HG03354 (cell line): Measurements from ENCODE around the gene PLPP4.

Experiments used
- ATAC-seq: cut with Tn5 transposase; IDR thresholded peaks from one replicate; pipeline ENCODE4 v1.9.1; 2021; ENCODE audit warnings: mild to moderate bottlenecking; ENCODE audit not compliant: unreplicated experiment, poor library complexity, severe bottlenecking

PLPP4 gene

DNA sequence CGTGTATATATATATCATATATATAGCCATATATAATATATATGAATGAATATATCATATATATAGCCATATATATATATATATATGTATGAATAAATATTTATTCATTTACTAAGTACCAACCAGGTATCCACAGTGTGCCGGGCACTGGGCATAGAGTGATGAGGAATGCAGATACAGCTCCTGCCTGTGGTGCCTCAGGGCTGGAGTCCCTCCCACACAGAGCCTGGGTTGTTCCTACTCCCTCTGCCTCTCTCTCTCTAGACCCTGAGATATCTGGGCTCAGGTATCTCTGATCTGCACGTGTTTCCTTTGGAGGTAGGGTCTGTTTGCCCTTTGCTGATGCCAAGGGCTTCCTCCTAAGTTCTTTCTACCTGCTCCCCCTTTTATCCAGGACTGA is 1.4 kb upstream of the PLPP4 start:
- no peak for ATAC-seq

DNA sequence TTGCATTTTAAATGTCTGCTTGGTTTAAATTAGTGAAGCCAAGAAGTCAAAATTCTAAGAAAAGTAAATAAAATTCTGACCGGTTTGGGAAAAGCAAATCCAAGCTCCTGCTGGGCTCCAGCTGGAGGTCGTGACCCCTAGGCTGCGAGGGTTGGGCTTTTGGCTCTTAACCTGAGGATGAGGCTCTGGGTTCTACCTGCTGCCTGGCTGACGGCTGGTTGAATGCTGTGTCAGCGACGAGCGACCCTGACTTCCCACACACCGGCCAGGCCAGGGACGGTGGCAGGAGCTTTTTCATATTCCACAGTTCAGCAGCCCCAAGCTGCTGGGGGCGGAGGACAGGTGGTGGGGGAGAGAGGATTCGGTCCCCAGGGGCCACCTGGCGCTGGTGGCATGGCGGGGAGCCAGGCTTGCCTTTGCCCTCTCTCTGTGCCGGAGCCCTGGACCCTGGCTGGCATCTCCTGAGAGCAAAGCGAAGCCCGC is 843 bp upstream of the PLPP4 start:
- no peak for ATAC-seq

- ATAC-seq = no peak
Observed at GRCh38 chr10:120457431-120458172, 575 bp downstream of the PLPP4 start.

- ATAC-seq = no peak
Observed at GRCh38 chr10:120458432-120458831, 1.4 kb downstream of the PLPP4 start.

- ATAC-seq = no peak
Observed at GRCh38 chr10:120459185-120459584, 2.2 kb downstream of the PLPP4 start.

DNA sequence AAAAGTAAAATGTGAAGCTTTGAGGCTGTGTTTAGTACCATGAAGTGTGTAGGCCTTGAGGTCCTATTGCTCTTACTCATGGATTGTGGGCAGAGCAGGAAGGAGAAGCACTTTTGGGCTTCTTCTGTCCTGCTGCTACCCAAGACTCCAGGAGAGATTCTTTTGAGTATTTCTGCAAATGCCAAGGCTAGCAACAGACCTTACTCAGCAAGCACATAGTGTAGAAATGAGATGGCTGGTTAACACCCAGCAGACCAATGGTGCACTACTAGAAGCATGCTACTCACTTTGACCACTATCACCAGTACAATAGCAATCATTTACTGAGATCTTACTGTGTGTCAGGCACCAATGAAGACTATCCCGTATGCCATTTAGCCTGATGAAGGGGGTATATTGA is 3.2 kb downstream of the PLPP4 start:
- ATAC-seq = no peak

DNA sequence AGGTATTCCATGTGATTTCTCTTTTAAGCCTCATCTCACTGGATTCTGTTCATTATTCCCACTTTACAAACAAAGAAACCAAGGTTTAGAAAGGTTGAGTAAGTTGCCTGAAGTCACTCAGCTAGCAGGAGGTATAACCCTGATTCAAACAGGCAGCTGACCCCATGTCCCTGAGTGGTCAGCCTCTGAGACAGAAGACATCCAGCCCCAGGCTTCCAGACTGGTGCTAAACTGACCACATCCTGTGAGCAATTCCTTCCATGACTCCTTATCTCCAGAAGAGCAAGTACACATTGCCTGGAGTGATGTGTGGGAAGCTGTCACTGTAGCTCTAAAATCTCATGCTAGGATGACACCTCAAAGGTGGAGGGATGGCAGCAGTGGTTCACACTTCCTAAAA is 3.7 kb downstream of the PLPP4 start:
- no peak for ATAC-seq

GRCh38 chr10:120462018-120462682 is 5.1 kb downstream of the PLPP4 start:
- ATAC-seq = no peak

- no peak for ATAC-seq
Observed at GRCh38 chr10:120465138-120465537, 8.1 kb downstream of the PLPP4 start.

GRCh38 chr10:120466006-120466405 is 9.0 kb downstream of the PLPP4 start:
- ATAC-seq = no peak

GRCh38 chr10:120473593-120473992 is 16.6 kb downstream of the PLPP4 start:
- ATAC-seq = no peak

DNA sequence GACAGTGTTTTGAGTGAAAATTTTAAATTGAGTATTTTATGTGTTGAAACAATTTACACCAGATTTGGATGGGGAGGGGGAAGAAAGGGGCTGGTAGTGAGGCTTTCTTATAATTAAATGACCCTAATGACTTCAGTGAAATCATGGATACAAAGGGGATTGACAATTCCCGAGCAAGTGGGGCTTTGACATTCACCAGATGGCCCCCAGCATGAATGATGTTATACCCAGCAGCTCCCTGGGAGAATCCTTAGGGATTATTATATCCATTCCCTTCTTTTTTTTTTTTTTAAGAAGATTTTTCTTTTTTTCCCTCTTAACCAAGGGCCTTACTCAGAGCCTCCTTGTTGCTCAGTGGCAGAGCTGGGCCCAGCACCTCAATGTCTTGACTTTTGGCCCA is 17.9 kb downstream of the PLPP4 start:
- no peak for ATAC-seq

DNA sequence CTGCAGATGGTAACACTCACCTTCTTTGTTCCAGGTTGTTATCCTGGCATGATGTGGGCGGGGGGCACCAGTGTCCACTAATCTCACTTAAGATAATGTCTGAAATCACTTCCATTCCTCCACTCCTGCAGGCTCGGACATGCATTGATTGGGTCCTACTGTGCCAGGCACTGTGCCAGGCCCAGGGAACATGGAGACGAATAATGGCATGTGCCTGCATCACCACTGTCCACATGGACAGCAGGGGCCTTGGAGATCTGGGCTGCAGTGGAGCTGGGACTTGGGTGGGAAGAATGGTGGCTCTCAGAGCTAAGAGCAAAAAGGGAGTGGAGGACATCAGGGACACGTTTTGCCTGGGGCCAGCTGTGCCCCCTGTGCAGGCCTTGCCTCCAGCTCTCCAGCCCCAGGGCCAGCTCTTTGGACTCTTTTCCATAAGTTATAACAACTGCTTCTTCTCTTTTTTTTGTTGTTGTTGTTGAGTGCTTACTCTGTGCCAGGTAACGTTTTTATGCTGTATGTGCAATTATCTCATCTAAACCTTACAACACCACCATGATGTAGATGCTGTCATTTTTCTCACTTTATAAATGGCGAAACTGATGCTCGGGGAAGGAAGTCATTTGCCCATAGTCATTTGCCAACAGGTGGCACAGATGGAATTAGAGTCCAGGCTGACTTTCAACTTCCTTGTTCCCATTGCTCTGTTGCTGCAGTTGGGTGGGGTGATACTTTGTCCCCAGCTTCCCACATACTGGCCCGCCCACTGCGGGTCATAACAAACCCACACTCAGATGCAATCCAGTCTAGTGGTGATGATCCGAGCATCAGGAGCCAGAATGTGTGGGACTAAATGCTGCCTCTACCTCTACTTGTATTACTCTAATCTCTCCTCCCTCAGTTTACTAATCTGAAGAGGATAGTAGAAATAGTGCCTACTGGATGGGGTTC is 19.1 kb downstream of the PLPP4 start:
- no peak for ATAC-seq

GRCh38 chr10:120477021-120477742 is 20.2 kb downstream of the PLPP4 start:
- no peak for ATAC-seq

GRCh38 chr10:120477743-120478141 is 20.7 kb downstream of the PLPP4 start:
- no peak for ATAC-seq

GRCh38 chr10:120478386-120478785 is 21.4 kb downstream of the PLPP4 start:
- no peak for ATAC-seq

DNA sequence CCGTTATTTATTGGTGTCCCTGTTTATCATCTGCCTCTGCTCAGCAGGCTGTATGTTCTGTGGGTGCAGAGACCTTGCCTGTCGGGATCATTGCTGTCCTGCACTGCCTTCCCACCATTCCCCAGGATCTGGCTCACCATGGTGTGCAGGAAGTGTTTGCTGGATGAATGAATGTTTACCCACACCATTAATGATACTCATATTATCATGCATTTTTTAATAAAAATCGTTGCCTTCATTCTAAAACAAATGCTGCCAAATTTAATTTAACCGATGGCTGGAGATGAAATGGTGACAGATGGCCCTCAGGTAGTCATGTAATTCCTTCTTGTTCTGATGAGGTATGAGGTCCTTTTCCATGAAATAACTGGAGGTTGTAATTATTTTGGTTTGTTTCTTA is 22.5 kb downstream of the PLPP4 start:
- ATAC-seq = no peak

GRCh38 chr10:120480065-120480600 is 23.1 kb downstream of the PLPP4 start:
- ATAC-seq = no peak

DNA sequence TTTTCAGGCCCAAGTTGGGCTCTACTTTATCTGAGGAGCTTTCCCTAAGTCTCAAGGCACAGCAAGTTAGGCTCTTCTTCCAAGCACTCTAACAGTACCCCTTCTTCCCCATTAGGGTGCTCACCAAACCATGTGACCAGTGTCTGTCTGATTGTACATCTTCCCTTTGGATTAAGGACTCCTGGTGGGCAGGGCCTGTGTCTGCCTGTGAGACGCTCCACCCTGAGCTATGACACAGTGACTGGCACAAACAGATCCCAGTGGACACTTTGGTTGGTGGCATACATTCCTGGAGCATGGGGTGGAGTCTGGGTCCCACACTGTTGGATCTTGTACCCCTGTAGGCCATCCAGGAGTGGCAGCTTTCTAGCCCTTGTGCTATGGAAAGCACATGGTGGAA is 23.8 kb downstream of the PLPP4 start:
- ATAC-seq = no peak
